Right lobe of liver (tissue), 4 donors: ENCODE data around the gene BIN1.

Source experiments
- CTCF ChIP-seq, 4 donors: fragments of 200-600 bp in 3 of 4; fragments of 450-650 bp in 1 of 4; IDR thresholded peaks; one replicate each; pipeline versions ENCODE4 v1.5.1 to v1.8.0; 2016 to 2022; ENCODE audit warnings: antibody characterized with exemption in 4 of 4, mild to moderate bottlenecking in 2 of 4
- POLR2A ChIP-seq: fragments of 450-650 bp; IDR thresholded peaks from one replicate; pipeline ENCODE4 v1.6.1; 2017; ENCODE audit warnings: antibody characterized with exemption, mild to moderate bottlenecking
- donor health status: DM: no; HTN: no; CAD: no.
- donor health status: DM: no; HTN: no; CAD: no.
- donor health status: DM: no; HTN: yes; CAD: no.

GRCh38 chr2:126999106-126999756 is 107.7 kb downstream of the BIN1 start:
- no peak for TF ChIP-seq CTCF (IDR thresholded peaks at IDR 0.05)
- no peak for TF ChIP-seq POLR2A
